ENCODE measurements around the gene MAPK8IP3. TPM values are rescaled to one million over a fixed set of nuclear protein-coding genes. Genes with fewer than 3 reads are reported as not detected.

The MAPK8IP3 gene
- total RNA-seq, 1 donor from 2014 or later, result 37.5 TPM

DNA sequence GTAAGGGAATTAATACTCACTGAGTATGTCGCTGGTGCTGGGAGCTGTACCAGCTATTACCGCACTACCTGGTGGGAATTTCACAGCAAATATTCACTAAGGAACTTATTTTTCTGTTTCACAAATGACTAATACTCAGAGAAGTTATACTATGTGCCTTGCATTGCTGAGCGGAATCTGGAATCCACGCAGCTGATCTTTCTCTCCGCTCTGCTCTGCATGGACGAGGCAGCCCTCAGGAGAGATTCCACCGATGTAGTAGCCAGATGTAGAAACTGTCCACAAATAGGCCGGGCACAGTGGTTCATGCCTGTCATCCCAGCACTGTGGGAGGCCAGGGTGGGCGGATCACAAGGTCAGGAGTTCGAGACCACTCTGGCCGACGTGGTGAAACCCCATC, 48.2 kb downstream of the MAPK8IP3 start:
- DNase-seq (ENCODE audit: low read depth), result no peak
- TF ChIP-seq CTCF (conservative IDR thresholded peaks at IDR 0.05; ENCODE audit: low read depth, low read length), result no peak
- no peak overlapping the region for H3K4me3 ChIP-seq (ENCODE audit: low read depth, low read length)

DNA sequence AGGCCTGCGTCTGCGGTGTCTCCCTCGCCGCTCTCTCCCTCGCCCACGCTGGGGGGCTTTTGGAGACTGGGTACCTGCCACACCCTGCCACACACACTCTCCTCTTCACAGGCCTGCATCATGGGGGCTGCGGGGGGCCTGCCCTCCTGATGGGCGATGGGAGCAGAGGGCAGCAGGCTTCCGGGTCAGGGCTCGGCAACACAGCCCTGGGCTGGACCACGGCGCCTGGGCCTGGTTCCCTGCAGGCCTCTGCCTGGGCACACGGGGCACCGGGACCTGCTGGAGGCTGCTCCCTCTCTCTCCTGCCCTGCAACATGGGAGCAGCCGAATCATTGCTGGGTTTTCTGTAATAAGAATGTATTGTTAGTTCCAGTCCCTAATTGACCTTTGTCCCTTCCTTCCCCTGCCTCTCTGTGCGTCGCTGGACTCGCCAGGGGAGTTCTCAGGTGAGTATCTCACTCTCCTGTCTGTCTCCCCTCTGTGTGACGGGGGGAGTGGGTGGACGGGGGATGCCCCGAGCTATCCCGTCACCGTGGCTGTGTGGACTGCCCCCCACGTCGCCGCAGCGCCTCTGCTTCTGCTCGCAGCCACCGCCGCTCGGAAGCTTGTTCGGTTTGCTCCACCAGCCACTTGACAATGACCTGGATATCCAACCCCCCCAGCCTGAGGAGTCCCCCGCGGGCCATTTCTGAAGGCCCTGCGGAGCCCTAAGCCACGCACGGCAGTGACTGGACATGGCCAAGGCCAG, 51.9 kb downstream of the MAPK8IP3 start:
- no peak overlapping the region for H3K4me3 ChIP-seq (ENCODE audit: low read depth, low read length)
- no peak for DNase-seq (ENCODE audit: low read depth)
- TF ChIP-seq CTCF (conservative IDR thresholded peaks at IDR 0.05; ENCODE audit: low read depth, low read length), result no peak

GRCh38 chr16:1758923-1759322, 52.9 kb downstream of the MAPK8IP3 start:
- no peak overlapping the region for H3K4me3 ChIP-seq (ENCODE audit: low read depth, low read length)
- no peak for TF ChIP-seq CTCF (conservative IDR thresholded peaks at IDR 0.05; ENCODE audit: low read depth, low read length)
- no peak for DNase-seq (ENCODE audit: low read depth)

GRCh38 chr16:1759511-1759910, 53.5 kb downstream of the MAPK8IP3 start:
- no peak for TF ChIP-seq CTCF (conservative IDR thresholded peaks at IDR 0.05; ENCODE audit: low read depth, low read length)
- no peak overlapping the region for H3K4me3 ChIP-seq (ENCODE audit: low read depth, low read length)
- no peak for DNase-seq (ENCODE audit: low read depth)

- TF ChIP-seq CTCF (conservative IDR thresholded peaks at IDR 0.05; ENCODE audit: low read depth, low read length), result no peak
- DNase-seq (ENCODE audit: low read depth), result no peak
- H3K4me3 ChIP-seq (ENCODE audit: low read depth, low read length), result no peak overlapping the region
Measured at GRCh38 chr16:1760911-1761310, 54.9 kb downstream of the MAPK8IP3 start.

- no peak for DNase-seq (ENCODE audit: low read depth)
- no peak overlapping the region for H3K4me3 ChIP-seq (ENCODE audit: low read depth, low read length)
- no peak for TF ChIP-seq CTCF (conservative IDR thresholded peaks at IDR 0.05; ENCODE audit: low read depth, low read length)
Measured at GRCh38 chr16:1761751-1762150, 55.8 kb downstream of the MAPK8IP3 start.

Measured in epithelial cell of proximal tubule (primary cell).